ENCODE results near the gene C6orf89. TPM values are rescaled to one million over a fixed set of nuclear protein-coding genes. Genes with fewer than 3 reads are reported as not detected.

Gene C6orf89
- total and polyA plus RNA-seq, 2 experiments from 2014 or later, result 73.8 to 84.0 TPM

DNA sequence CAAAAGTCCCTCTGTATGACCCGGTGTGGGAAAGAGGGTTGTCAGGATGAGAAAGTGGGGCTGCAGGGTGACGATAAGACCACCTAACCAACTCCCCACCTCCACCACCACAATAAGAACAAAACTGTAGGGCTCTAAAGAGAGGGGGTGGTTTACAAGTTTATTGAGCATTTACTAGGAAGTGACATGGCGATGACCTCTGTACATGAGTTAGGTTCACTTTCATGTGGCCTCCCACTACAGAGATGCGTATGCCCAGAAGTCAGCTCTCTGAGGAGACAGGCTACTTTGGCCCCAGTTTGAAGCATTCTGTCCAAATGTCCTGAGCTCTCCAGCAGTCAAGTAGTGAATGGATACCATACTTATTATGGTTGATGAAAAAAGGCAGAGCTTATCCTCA, 40.1 kb downstream of the C6orf89 start:
- in situ Hi-C loops (cut with MboI), result no loop called here
- TF ChIP-seq EZH2 (IDR thresholded peaks at IDR 0.05; ENCODE audit: insufficient read depth, poor library complexity, severe bottlenecking) (no peak), EZH2phosphoT487 (IDR thresholded peaks at IDR 0.05; ENCODE audit: insufficient read depth, low read depth) (no peak)
- Histone ChIP-seq H3K27me3 (replicated peaks; ENCODE audit: insufficient read depth) (no peaks in the 10 kb centered on the region), H3K79me2 (ENCODE audit: insufficient read depth) (no peaks in the 10 kb centered on the region), H3K9me3 (ENCODE audit: low read depth) (no peaks in the 10 kb centered on the region), H3K36me3 (ENCODE audit: low read depth) (peaks cover 4% of the 10 kb centered on the region; the same call in 1 of the 2 replicates), H3K9ac (no peak overlapping the region), H3K4me2 (ENCODE audit: unreplicated experiment) (no peak overlapping the region), H3F3A (ENCODE audit: insufficient read depth) (peaks cover 55% of the 10 kb centered on the region), H2AFZ (no peak overlapping the region), H4K20me1 (ENCODE audit: insufficient read depth) (no peaks in the 10 kb centered on the region), H3K4me3 (no peak overlapping the region), H3K4me1 (ENCODE audit: insufficient read depth) (peaks cover 64% of the 10 kb centered on the region), H3K27ac (no peak overlapping the region), H3K9me2 (ENCODE audit: insufficient read depth) (no peaks in the 10 kb centered on the region)
- WGBS, 2 experiments (ENCODE audit: low coverage in 1 of 2, low lambda C conversion rate in 2 of 2, missing lambda C conversion rate in 2 of 2), result 75 to 79% methylated on average over 4 of the region's 4 CpGs
- no peak for DNase-seq

DNA sequence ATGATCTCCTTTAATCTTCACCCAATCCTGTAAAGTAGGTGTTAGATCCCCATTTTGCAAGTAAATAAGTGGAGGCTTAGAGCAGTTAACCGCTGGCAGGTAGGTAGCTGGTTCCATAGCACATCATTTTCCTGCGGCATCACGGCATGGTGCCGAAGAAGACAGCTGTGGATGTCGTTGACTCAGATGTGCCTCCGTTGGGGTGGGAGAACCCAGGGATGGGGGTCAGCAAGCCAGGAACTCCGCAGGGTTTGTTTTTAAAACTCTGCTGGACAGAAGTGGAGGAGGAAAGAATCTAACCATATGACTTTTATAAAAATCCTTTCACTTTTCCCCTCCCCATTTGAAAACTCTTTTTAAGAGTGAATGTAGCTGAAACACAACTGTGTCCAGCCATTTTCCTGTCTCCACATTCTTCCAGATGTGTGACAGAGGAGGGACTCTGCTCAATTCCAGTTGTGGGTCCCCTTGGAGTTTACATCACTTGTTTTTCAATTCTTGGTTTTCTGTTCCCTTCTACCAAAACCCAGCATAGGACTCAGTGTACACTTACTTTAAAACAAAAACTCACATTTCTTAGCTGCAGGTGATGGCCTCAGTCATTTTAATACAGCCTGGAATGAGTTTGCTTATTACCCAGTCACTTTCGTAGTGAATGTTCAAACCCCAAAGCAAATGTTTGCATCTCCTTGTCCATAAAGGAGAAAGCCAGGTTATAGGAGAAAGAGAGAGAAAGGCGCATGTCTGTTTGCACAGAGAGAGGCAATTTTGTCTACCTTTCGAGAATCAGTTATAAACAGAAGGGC, 41.2 kb downstream of the C6orf89 start:
- H4K20me1 ChIP-seq (ENCODE audit: insufficient read depth), result no peaks in the 10 kb centered on the region
- H3K27me3 ChIP-seq (replicated peaks; ENCODE audit: insufficient read depth), result no peaks in the 10 kb centered on the region
- H3K79me2 ChIP-seq (ENCODE audit: insufficient read depth), result no peaks in the 10 kb centered on the region
- peak overlapping the region; percentile 70 for H3K27ac ChIP-seq
- peaks cover 4% of the 10 kb centered on the region; the same call in 1 of the 2 replicates for H3K36me3 ChIP-seq (ENCODE audit: low read depth)
- 77 to 82% methylated on average over 10 of the region's 10 CpGs for WGBS, 2 experiments (ENCODE audit: low coverage in 1 of 2, low lambda C conversion rate in 2 of 2, missing lambda C conversion rate in 2 of 2)
- peaks cover 64% of the 10 kb centered on the region for H3K4me1 ChIP-seq (ENCODE audit: insufficient read depth)
- peak overlapping the region; percentile 26 for H3K9ac ChIP-seq
- H3K9me2 ChIP-seq (ENCODE audit: insufficient read depth), result no peaks in the 10 kb centered on the region
- H3F3A ChIP-seq (ENCODE audit: insufficient read depth), result peaks cover 55% of the 10 kb centered on the region
- DNase-seq, result no peak
- H2AFZ ChIP-seq, result no peak overlapping the region
- peak overlapping the region; percentile 60 for H3K4me2 ChIP-seq (ENCODE audit: unreplicated experiment)
- no peaks in the 10 kb centered on the region for H3K9me3 ChIP-seq (ENCODE audit: low read depth)
- TF ChIP-seq EZH2 (IDR thresholded peaks at IDR 0.05; ENCODE audit: insufficient read depth, poor library complexity, severe bottlenecking) (no peak), EZH2phosphoT487 (IDR thresholded peaks at IDR 0.05; ENCODE audit: insufficient read depth, low read depth) (no peak)
- in situ Hi-C loops (cut with MboI), result no loop called here
- no peak overlapping the region for H3K4me3 ChIP-seq

DNA sequence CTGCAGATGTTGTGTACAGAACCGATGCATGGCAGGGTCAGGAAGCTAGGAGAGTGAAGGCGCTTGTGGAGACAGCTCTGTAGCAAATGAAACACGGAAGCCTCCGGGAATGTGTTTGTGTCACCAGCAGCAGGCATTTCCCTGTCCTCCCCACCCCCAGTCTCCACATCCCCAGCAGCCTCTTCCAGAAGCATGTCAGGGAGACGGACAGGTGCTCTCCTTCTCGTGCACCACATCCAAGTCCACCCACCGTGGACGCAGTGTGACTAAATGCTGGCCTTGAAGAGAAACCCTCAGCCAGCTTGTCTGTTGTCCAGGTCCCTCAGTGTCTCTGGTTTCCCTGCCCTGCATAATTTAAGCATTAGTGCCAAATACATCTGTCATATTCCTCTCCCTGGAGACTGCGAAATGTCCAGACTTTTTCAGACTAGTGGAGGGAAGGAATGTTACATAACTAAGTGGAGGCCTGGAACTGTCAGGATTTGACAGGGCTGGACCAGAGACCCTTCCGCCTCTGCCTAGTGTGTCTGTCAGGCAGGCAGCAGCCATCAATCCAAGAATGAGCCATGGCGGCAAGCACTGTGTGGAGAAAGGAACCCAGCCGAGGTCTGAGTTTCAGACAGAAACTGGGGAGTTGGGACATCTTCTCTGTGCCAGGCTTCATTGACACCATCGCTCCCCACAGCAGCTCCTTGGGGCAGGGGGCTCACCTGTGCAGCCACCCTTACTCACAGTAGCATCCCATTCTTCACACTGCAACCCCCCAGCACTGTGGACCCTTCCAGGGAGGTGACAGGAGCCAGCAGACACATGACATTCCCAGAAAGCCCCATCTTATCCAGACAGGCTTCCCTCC, 42.2 kb downstream of the C6orf89 start:
- H3K9me2 ChIP-seq (ENCODE audit: insufficient read depth), result no peaks in the 10 kb centered on the region
- no peak for TF ChIP-seq EZH2phosphoT487 (IDR thresholded peaks at IDR 0.05; ENCODE audit: insufficient read depth, low read depth)
- TF ChIP-seq EZH2 (IDR thresholded peaks at IDR 0.05; ENCODE audit: insufficient read depth, poor library complexity, severe bottlenecking), result no peak
- no peaks in the 10 kb centered on the region for H3K79me2 ChIP-seq (ENCODE audit: insufficient read depth)
- peak overlapping the region; percentile 60 for H3K4me2 ChIP-seq (ENCODE audit: unreplicated experiment)
- in situ Hi-C loops (cut with MboI), result no loop called here
- H2AFZ ChIP-seq, result no peak overlapping the region
- H3K9ac ChIP-seq, result peak overlapping the region; percentile 26
- DNase-seq, result peak; percentile 80
- peaks cover 55% of the 10 kb centered on the region for H3F3A ChIP-seq (ENCODE audit: insufficient read depth)
- WGBS, 2 experiments (ENCODE audit: low coverage in 1 of 2, low lambda C conversion rate in 2 of 2, missing lambda C conversion rate in 2 of 2), result 16 to 17% methylated on average over 13 of the region's 13 CpGs
- peak overlapping the region; percentile 70 for H3K27ac ChIP-seq
- H3K4me3 ChIP-seq, result 0 out of 2 replicates have a peak overlapping the region, but pooled peaks have one; percentile 7
- H3K36me3 ChIP-seq (ENCODE audit: low read depth), result peaks cover 4% of the 10 kb centered on the region; the same call in 1 of the 2 replicates
- H4K20me1 ChIP-seq (ENCODE audit: insufficient read depth), result no peaks in the 10 kb centered on the region
- H3K4me1 ChIP-seq (ENCODE audit: insufficient read depth), result peaks cover 72% of the 10 kb centered on the region
- H3K9me3 ChIP-seq (ENCODE audit: low read depth), result no peaks in the 10 kb centered on the region
- H3K27me3 ChIP-seq (replicated peaks; ENCODE audit: insufficient read depth), result no peaks in the 10 kb centered on the region

DNA sequence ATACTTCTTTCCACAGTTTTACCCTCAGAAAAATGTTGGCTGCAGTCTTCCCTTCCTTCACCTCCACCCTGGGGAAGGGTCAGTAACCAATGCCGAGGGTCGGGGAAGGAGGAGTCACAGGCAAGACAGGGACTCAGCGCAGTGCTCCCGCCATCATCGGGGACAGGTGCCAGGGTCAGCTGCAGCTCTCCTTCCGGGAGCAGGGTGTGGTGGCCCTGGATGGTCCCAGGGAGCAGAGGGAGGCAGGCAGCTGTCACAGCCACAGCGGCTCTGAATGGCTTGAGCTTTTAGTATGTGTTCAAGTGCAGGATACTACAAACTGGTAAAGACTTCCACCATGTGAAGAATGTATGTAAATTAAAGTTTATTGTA, 42.8 kb downstream of the C6orf89 start:
- Histone ChIP-seq H3K4me2 (ENCODE audit: unreplicated experiment) (peak overlapping the region; percentile 68), H3K9me2 (ENCODE audit: insufficient read depth) (no peaks in the 10 kb centered on the region), H4K20me1 (ENCODE audit: insufficient read depth) (no peaks in the 10 kb centered on the region), H3K9me3 (ENCODE audit: low read depth) (no peaks in the 10 kb centered on the region), H3K27ac (peak overlapping the region; percentile 70), H3K9ac (0 out of 2 replicates have a peak overlapping the region, but pooled peaks have one; percentile 26), H3K79me2 (ENCODE audit: insufficient read depth) (no peaks in the 10 kb centered on the region), H3K4me3 (no peak overlapping the region), H3F3A (ENCODE audit: insufficient read depth) (peaks cover 55% of the 10 kb centered on the region), H3K4me1 (ENCODE audit: insufficient read depth) (peaks cover 75% of the 10 kb centered on the region), H3K36me3 (ENCODE audit: low read depth) (peaks cover 4% of the 10 kb centered on the region; the same call in 1 of the 2 replicates), H3K27me3 (replicated peaks; ENCODE audit: insufficient read depth) (no peaks in the 10 kb centered on the region), H2AFZ (no peak overlapping the region)
- DNase-seq, result no peak
- WGBS, 2 experiments (ENCODE audit: low coverage in 1 of 2, low lambda C conversion rate in 2 of 2, missing lambda C conversion rate in 2 of 2), result 12 to 17% methylated on average over 7 of the region's 7 CpGs
- TF ChIP-seq EZH2phosphoT487 (IDR thresholded peaks at IDR 0.05; ENCODE audit: insufficient read depth, low read depth) (no peak), EZH2 (IDR thresholded peaks at IDR 0.05; ENCODE audit: insufficient read depth, poor library complexity, severe bottlenecking) (no peak)
- in situ Hi-C loops (cut with MboI), result no loop called here
